B cell (primary cell): ENCODE results near the gene TEPSIN. TPM values are rescaled to one million over a fixed set of nuclear protein-coding genes. Genes with fewer than 3 reads are reported as not detected.
A peak's percentile ranks its signal among the peaks of the same experiment; 100 is the strongest.

ENCODE experiments used
- ATAC-seq: fragments of 200-7000 bp; cut with Tn5 transposase; one replicate; pipeline ENCODE4 v1.10.0; 2021; ENCODE audit warnings: low read depth, mild to moderate bottlenecking, moderate number of reproducible peaks, moderate library complexity
- CTCF ChIA-PET: fragments of 350-600 bp; sonication (Branson Sonifier 250); formaldehyde crosslinking; loops from one replicate; lab custom pipeline; 2021; ENCODE audit warnings: antibody characterized with exemption, inconsistent platforms; lab: Charles Lee
- POLR2A ChIA-PET: fragments of 350-600 bp; sonication (Branson Sonifier 250); formaldehyde crosslinking; loops from one replicate; lab custom pipeline; 2021; ENCODE audit warnings: antibody characterized with exemption; lab: Charles Lee
- DNase-seq: peaks from one replicate; pipeline ENCODE4 v3.0.0; 2013
- H2AFZ ChIP-seq: 2 replicates; pipeline ENCODE4 v1.6.1; 2012; ENCODE audit warnings: mild to moderate bottlenecking, low read depth, low read length; ENCODE audit not compliant: insufficient read depth, poor library complexity, severe bottlenecking
- H3K27ac ChIP-seq, 2 donors: 1 replicate in 1 of 2; 2 replicates in 1 of 2; pipeline ENCODE4 v1.5.1; 2012 to 2013; ENCODE audit warnings: low read length in 2 of 2, mild to moderate bottlenecking in 2 of 2, moderate library complexity in 1 of 2
- H3K27me3 ChIP-seq, 4 experiments: fragments of 200-600 bp in 1 of 4; sonication (generic) in 1 of 4; replicated peaks in 1 of 4; 1 replicate in 2 of 4; 2 replicates in 2 of 4; pipeline versions ENCODE4 v1.6.1 to v1.7.0; 2013 to 2016; ENCODE audit warnings: low read length in 3 of 4, mild to moderate bottlenecking in 2 of 4, mixed read lengths in 1 of 4, moderate library complexity in 1 of 4; ENCODE audit not compliant: insufficient read depth in 4 of 4, control insufficient read depth in 3 of 4; ENCODE audit errors: control extremely low read depth in 1 of 4
- H3K36me3 ChIP-seq, 2 experiments: replicated peaks in 1 of 2; 1 replicate in 1 of 2; 2 replicates in 1 of 2; pipeline versions ENCODE4 v1.6.1 to v1.7.1; 2013; ENCODE audit warnings: low read length in 1 of 2; ENCODE audit not compliant: insufficient read depth in 2 of 2, control insufficient read depth in 1 of 2; ENCODE audit errors: control extremely low read depth in 1 of 2, extremely low read depth in 1 of 2
- H3K4me1 ChIP-seq, 2 donors: fragments of 200-600 bp in 1 of 2; sonication (generic) in 1 of 2; 1 replicate in 1 of 2; 2 replicates in 1 of 2; pipeline versions ENCODE4 v1.5.1 to v1.6.1; 2013 to 2017; ENCODE audit warnings: low read length in 2 of 2; ENCODE audit not compliant: control insufficient read depth in 2 of 2, insufficient read depth in 2 of 2
- H3K4me2 ChIP-seq: replicated peaks from 2 replicates; pipeline ENCODE3; 2012; ENCODE audit warnings: mild to moderate bottlenecking, low read depth, low read length; ENCODE audit not compliant: poor library complexity, severe bottlenecking
- H3K4me3 ChIP-seq, 5 experiments: fragments of 200-600 bp in 1 of 5; sonication (generic) in 1 of 5; 1 replicate in 3 of 5; 2 replicates in 2 of 5; pipeline versions ENCODE4 v1.5.1 to v1.7.0; 2011 to 2016; ENCODE audit warnings: low read length in 4 of 5, mild to moderate bottlenecking in 4 of 5, low read depth in 2 of 5, control low read depth in 1 of 5, moderate library complexity in 1 of 5; ENCODE audit not compliant: insufficient read depth in 1 of 5; ENCODE audit errors: control extremely low read depth in 1 of 5, extremely low read depth in 1 of 5
- H3K79me2 ChIP-seq: fragments of 200-600 bp; sonication (generic); one replicate; pipeline ENCODE4 v1.6.0; 2016; ENCODE audit warnings: low read length; ENCODE audit not compliant: control insufficient read depth, insufficient read depth
- H3K9ac ChIP-seq: fragments of 200-600 bp; sonication (generic); 2 replicates; pipeline ENCODE4 v1.6.1; 2017; ENCODE audit warnings: mild to moderate bottlenecking, low read length, moderate library complexity
- H3K9me3 ChIP-seq, 3 donors: one replicate each; pipeline versions ENCODE4 v1.6.1 to v1.7.1; 2013; ENCODE audit warnings: low read length in 2 of 3; ENCODE audit not compliant: control insufficient read depth in 2 of 3, insufficient read depth in 1 of 3; ENCODE audit errors: control extremely low read depth in 1 of 3
- H4K20me1 ChIP-seq: 2 replicates; pipeline ENCODE4 v1.6.0; 2012; ENCODE audit warnings: mild to moderate bottlenecking, low read length; ENCODE audit not compliant: insufficient read depth, control insufficient read depth, poor library complexity, severe bottlenecking
- H3K27ac Mint-ChIP-seq: one replicate; pipeline ENCODE4 v1.8.0; 2021; ENCODE audit warnings: mixed read lengths
- H3K27me3 Mint-ChIP-seq: one replicate; pipeline ENCODE4 v1.8.0; 2021; ENCODE audit warnings: mixed read lengths
- H3K4me1 Mint-ChIP-seq: one replicate; pipeline ENCODE4 v1.8.0; 2021; ENCODE audit warnings: mixed read lengths
- H3K4me3 Mint-ChIP-seq: one replicate; pipeline ENCODE4 v1.8.0; 2021; ENCODE audit warnings: mixed read lengths
- H3K9me3 Mint-ChIP-seq: one replicate; pipeline ENCODE4 v1.8.0; 2022; ENCODE audit warnings: mixed read lengths; ENCODE audit not compliant: insufficient read depth
- CTCF ChIP-seq: fragments of 200-600 bp; IDR thresholded peaks from one replicate; pipeline ENCODE4 v1.8.0; 2022; ENCODE audit warnings: antibody characterized with exemption, mild to moderate bottlenecking
- EZH2 ChIP-seq: IDR thresholded peaks from 2 replicates; pipeline ENCODE4 v1.6.1; 2012; ENCODE audit warnings: borderline replicate concordance, low read depth, mild to moderate bottlenecking, moderate library complexity, low read length; ENCODE audit not compliant: insufficient read depth, poor library complexity, severe bottlenecking
- WGBS: methylation state at CpG from one replicate; pipeline ENCODE4 v1.1.5; 2013; ENCODE audit warnings: missing lambda C conversion rate; ENCODE audit not compliant: insufficient coverage; 5-methylcytosine and 5-hydroxymethylcytosine counted together
- intact Hi-C: fragments of 100-400 bp; cut with micrococcal nuclease; formaldehyde crosslinking; loops from one replicate; pipeline ENCODE4 v1.10.0; 2022
- polyA plus RNA-seq: library from polyadenylated mRNA; depleted of rRNA; stranded (reverse); fragments of >200 nt; gene quantifications from 2 replicates; pipeline ENCODE4 v1.2.3, GENCODE V29; 2012
- total RNA-seq, 2 donors: library from RNA; stranded (reverse); fragments of 120-200 nt in 1 of 2; gene quantifications; 1 replicate in 1 of 2; 2 replicates in 1 of 2; pipeline versions ENCODE4 v1.2.3 to v1.2.4, GENCODE V29; 2013 to 2022

TEPSIN gene
- total and polyA plus RNA-seq, 2 donors (not counting 1 experiment from before 2014, with no cell fraction given), result 180 to 273 TPM

GRCh38 chr17:81246343-81246670 is 7.5 kb upstream of the TEPSIN start:
- no peak for TF ChIP-seq CTCF
- TF ChIP-seq EZH2, result no peak
- H3K4me1 ChIP-seq, result peaks cover 0 to 7% of the 10 kb centered on the region in 2 donors
- DNase-seq (no peak), ATAC-seq (no peak)
- Mint-ChIP-seq H3K27me3 (no peaks in the 10 kb centered on the region), H3K9me3 (no peaks in the 10 kb centered on the region), H3K4me3 (no peak overlapping the region), H3K27ac (no peak overlapping the region), H3K4me1 (peaks cover 14% of the 10 kb centered on the region)
- no peak overlapping the region for H3K9ac ChIP-seq
- H3K9me3 ChIP-seq, result no peaks in the 10 kb centered on the region
- no peak overlapping the region for H3K27ac ChIP-seq
- H3K79me2 ChIP-seq, result peaks cover 6% of the 10 kb centered on the region
- H3K27me3 ChIP-seq, result no peaks in the 10 kb centered on the region
- no peak overlapping the region for H3K4me2 ChIP-seq
- peaks cover 0 to 22% of the 10 kb centered on the region in 2 experiments for H3K36me3 ChIP-seq
- POLR2A ChIA-PET, result no interaction called here
- intact Hi-C loops, result no loop called here
- CTCF ChIA-PET, result no interaction called here
- no peak overlapping the region for H3K4me3 ChIP-seq
- 97% methylated on average over 10 of the region's 10 CpGs for WGBS
- peaks cover 54% of the 10 kb centered on the region for H4K20me1 ChIP-seq
- H2AFZ ChIP-seq, result no peak overlapping the region

GRCh38 chr17:81245665-81246342 is 6.9 kb upstream of the TEPSIN start:
- no peak for TF ChIP-seq CTCF
- Histone ChIP-seq H4K20me1 (peaks cover 54% of the 10 kb centered on the region), H3K27me3 (no peaks in the 10 kb centered on the region), H3K4me2 (no peak overlapping the region), H3K27ac (no peak overlapping the region), H3K4me1 (peaks cover 0 to 4% of the 10 kb centered on the region in 2 donors), H3K9me3 (no peaks in the 10 kb centered on the region), H3K4me3 (no peak overlapping the region), H3K9ac (no peak overlapping the region), H3K36me3 (peaks cover 0 to 21% of the 10 kb centered on the region in 2 experiments), H3K79me2 (peaks cover 10% of the 10 kb centered on the region), H2AFZ (no peak overlapping the region)
- Mint-ChIP-seq H3K27ac (no peak overlapping the region), H3K4me1 (peaks cover 17% of the 10 kb centered on the region), H3K4me3 (no peak overlapping the region), H3K9me3 (no peaks in the 10 kb centered on the region), H3K27me3 (no peaks in the 10 kb centered on the region)
- WGBS, result 97% methylated on average over 37 of the region's 37 CpGs
- CTCF ChIA-PET, result interaction anchor here (0.6 kb wide), 1 partner anchor 196 kb away, joined by 3 read pairs; no protein-coding TSS in a partner anchor
- ATAC-seq (no peak), DNase-seq (peak; percentile 17)
- intact Hi-C loops, result no loop called here
- POLR2A ChIA-PET, result no interaction called here
